22Rv1 (cell line): Measurements from ENCODE around the gene ZNF574.

Source experiments
- H3K27ac ChIP-seq: fragments of 450-650 bp; 2 replicates; pipeline ENCODE4 v1.5.1; 2017
- CTCF ChIP-seq: fragments of 450-650 bp; IDR thresholded peaks from 2 replicates; pipeline ENCODE4 v1.5.1; 2017; ENCODE audit warnings: mild to moderate bottlenecking
- ZFX ChIP-seq: fragments of 450-650 bp; IDR thresholded peaks from 2 replicates; pipeline ENCODE4 v1.6.1; 2017; ENCODE audit warnings: antibody characterized with exemption, borderline replicate concordance

The ZNF574 gene

DNA sequence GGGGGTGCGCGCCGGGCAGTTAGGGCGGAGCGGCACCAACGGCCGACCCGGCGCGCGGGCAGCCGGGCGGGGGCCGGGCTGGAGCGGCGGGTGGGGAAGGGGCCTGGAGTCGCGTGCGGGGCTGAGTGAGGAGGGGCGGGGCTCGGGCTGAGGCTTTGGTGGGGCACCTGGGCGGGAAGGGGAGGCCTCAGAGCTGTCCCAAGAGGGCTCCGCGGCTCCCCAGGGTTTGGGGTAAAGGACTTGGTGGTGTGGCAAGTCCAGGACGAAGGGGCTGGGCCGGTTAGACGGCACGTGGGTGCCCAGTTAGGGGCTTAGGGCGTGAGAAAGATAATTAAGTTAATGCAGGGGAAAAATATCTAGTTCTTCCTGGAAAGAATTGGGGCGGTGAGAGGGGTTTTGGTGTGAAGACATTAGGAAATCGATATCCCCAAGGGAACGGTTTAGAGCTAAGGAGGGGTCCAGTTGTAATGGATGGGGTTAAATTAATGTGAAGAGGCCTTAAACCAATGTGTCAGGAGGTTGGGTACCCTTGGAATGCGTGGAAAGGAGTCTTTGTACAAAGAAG is 496 bp downstream of the ZNF574 start:
- TF ChIP-seq CTCF (no peak), ZFX (no peak)
- peak overlapping the region; percentile 87 for H3K27ac ChIP-seq

DNA sequence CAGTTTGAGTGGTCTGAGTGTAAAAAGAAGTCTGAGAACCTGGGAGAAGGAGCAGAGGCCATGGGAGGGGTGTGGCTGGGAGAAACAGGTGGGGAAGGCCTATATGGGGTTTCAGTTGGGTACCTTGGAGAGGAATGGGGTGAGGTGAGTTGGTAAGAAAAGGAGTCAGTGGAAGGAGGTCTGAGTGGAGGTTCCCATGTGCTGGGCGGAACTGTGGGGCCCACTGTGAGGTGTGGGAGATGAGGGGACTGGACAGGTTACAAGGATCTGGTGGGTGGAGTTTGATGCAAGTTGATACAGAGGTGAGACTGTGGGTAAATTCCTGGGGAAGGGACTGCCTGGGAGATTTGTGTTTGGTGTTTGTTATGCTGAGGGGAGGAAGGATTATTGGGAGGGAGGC is 2.1 kb downstream of the ZNF574 start:
- TF ChIP-seq ZFX (no peak), CTCF (no peak)
- peak overlapping the region; percentile 87; the same call in 1 of the 2 replicates for H3K27ac ChIP-seq

DNA sequence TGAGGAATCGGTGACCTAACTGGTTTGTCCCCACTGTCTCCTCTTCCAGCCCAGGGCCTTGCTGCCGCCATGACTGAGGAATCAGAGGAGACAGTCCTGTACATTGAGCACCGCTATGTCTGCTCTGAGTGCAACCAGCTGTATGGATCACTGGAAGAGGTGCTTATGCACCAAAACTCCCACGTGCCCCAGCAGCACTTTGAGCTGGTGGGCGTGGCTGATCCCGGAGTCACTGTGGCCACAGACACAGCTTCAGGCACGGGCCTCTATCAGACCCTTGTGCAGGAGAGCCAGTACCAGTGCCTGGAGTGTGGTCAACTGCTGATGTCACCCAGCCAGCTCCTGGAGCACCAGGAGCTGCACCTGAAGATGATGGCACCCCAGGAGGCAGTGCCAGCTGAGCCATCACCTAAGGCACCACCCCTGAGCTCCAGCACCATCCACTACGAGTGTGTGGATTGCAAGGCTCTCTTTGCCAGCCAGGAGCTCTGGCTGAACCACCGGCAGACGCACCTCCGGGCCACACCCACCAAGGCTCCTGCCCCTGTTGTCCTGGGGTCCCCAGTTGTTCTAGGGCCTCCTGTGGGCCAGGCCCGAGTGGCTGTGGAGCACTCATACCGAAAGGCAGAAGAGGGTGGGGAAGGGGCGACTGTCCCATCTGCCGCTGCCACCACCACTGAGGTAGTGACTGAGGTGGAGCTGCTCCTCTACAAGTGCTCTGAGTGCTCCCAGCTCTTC is 2.7 kb downstream of the ZNF574 start:
- TF ChIP-seq CTCF: no peak
- TF ChIP-seq ZFX: no peak
- H3K27ac ChIP-seq: no peak overlapping the region

DNA sequence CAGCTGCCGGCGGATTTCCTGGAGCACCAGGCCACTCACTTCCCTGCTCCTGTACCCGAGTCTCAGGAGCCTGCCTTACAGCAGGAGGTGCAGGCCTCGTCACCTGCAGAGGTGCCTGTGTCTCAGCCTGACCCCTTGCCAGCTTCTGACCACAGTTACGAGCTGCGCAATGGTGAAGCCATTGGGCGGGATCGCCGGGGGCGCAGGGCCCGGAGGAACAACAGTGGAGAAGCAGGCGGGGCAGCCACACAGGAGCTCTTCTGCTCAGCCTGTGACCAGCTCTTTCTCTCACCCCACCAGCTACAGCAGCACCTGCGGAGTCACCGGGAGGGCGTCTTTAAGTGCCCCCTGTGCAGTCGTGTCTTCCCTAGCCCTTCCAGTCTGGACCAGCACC is 3.3 kb downstream of the ZNF574 start:
- TF ChIP-seq CTCF (no peak), ZFX (no peak)
- H3K27ac ChIP-seq: no peak overlapping the region

GRCh38 chr19:42079886-42080763 is 4.2 kb downstream of the ZNF574 start:
- TF ChIP-seq CTCF (no peak), ZFX (no peak)
- no peak overlapping the region for H3K27ac ChIP-seq

- no peak overlapping the region for H3K27ac ChIP-seq
- TF ChIP-seq CTCF: no peak
- no peak for TF ChIP-seq ZFX
These were observed 4.9 kb downstream of the ZNF574 start for GRCh38 chr19:42080764-42081375.
